Activated T-cell treated with anti-CD3 and anti-CD28 coated beads for 24 hours (primary cell): ENCODE measurements around the gene FOXL2.

Experiments
- DNase-seq: peaks from one replicate; pipeline ENCODE4 v3.0.0-alpha.2; 2020; ENCODE audit warnings: low read depth

FOXL2 gene

GRCh38 chr3:138945709-138946662 lies 951 bp downstream of the FOXL2 start:
- no peak for DNase-seq

DNA sequence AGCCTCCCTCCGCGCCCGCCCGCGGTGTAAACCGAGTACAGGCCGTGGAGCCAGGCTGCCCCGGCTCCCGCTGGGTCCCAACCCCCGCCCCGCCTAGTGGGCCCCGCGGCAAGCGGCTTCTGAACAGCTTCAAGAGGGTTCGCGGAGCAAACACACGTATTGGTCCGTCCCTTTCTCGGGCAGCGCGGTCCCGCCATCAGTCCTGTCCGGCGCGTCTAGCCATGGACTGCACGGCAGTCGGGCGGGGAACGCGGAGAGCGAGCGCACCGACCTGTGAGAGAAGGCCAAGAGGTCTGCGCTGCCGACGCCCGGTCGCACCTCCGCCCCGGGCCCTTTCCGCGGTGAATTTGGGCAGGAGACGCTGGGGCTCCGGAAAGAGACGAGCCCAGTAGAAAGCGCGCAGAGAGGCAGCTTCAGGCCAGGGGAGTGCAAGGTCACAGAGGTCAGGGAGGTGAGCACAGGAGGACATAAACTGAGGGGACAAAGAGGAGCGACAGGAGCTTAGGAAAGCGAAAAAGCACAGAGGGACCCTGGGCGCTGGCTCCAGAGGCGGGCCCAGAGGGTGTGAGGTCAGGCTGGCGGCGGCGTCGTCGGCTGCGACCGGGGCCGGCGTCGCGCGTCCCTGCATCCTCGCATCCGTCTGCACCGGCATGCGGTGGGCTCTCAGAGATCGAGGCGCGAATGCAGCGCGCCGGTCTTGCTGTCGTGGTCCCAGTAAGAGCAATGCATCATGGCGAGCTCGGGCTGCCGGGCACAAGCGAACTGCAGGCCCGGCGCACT lies 1.8 kb downstream of the FOXL2 start:
- no peak for DNase-seq

DNA sequence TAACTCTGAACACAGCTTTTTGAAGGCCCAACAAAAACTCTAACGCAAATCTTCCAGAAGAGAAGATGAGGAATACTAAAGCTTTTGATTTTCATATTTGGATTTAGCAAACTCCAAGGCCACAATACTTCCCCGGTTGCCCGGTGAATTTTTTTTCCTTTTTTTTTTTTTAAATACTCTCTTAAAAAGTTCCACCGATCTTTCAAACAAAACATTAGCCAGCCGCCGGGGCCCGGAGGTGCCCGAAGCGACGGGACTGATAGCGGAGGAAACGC lies 2.3 kb downstream of the FOXL2 start:
- DNase-seq = no peak

DNA sequence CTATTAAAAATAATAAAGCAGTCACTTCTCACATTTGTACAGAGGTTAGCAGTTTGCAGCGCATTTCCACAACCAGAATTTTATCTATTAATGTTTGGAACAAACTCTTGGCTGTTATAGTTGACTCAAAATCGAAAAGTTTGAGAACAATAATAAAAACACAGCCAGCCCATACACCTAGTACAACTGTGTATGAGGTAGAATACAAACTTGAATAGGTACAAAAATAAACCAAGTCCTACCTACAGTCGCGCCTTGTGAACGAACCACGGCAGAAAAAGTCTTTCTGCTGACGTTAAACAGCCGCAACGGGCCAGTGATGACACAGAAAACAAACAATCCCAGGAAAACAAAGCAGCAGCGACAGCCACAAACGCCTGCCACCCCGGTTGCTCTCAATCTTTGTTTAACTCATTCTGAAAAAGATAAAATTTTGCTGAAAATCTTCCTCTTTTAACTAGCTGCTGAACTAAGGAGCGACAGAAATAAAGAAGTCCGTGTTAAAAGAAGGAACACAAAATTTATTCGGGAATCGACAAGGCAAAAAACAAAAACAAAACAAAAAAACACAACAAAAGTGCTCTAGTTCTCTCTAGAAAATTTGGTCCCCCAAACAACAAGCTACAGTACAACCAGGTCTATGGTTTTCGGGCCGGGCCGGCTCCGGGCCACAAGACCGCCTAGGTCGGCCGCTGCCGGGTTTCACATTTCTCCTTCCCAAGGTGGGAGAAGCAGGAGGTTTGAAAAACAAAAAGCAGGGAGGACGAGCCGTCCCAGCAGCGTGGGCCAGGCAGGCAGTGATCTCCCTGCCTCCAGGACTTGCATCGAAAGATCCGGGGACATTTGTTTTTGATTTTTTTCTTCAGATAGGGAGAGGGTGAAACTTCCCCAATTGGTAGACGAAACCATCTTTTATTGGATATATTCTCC lies 2.9 kb downstream of the FOXL2 start:
- no peak for DNase-seq

DNA sequence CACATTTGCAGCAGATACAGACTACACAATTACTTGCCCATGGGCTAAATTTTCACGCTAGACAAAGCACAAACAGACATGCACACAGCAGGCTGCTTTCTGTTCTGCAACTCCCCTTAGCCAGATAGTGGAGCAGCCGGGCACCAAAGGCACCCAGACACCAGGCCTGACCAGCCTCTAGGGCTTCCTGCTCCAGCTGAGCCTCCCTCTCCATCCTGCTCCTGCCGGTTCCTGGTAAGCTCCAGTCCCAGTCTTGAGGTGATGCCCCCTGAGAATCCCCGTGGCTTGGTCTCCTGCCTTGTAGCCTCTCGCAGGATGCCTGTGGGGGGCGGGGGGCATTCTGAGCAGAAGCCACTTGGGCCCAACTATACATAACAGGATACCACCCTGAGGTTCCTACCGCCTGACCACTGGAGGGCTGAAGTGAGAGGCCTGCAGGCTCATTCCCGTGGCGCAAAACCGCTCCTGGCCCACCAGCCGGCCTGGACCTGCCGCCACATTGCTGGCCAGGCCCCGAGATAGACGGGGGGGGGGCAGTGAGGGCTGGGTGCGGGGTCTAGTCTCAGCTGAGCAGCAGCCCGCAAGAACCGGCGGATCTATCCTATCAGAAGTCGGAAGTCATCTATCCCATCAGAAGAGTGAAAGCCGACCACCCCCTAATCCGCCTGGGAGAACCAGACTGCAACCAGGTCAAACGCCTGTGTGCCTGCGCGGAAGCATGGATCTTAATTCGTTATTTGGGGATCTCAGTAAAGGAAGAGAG lies 3.9 kb downstream of the FOXL2 start:
- no peak for DNase-seq

- DNase-seq = no peak
These were observed 4.7 kb downstream of the FOXL2 start for GRCh38 chr3:138942271-138942670.

- DNase-seq = no peak
These were observed 5.6 kb downstream of the FOXL2 start for GRCh38 chr3:138941259-138941885.

DNA sequence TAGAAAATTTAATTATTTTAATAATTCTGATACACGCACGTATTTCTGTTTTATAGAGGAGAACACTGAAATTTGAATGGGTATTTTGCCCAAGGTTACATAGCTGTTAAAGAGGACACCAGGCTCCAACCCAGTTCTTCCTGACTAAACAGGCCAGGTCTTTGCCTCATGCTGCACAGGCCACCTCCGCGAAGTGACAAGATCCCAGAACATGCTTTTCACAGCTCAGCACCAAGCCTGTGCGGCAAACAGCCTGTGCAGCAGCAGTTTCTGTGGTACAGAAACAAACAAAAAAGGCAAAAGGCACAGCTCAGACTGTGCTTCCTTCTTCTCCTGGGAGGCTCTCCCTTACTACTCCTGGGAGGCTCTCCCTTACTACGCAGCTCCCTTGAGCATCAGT lies 6.5 kb downstream of the FOXL2 start:
- no peak for DNase-seq

DNA sequence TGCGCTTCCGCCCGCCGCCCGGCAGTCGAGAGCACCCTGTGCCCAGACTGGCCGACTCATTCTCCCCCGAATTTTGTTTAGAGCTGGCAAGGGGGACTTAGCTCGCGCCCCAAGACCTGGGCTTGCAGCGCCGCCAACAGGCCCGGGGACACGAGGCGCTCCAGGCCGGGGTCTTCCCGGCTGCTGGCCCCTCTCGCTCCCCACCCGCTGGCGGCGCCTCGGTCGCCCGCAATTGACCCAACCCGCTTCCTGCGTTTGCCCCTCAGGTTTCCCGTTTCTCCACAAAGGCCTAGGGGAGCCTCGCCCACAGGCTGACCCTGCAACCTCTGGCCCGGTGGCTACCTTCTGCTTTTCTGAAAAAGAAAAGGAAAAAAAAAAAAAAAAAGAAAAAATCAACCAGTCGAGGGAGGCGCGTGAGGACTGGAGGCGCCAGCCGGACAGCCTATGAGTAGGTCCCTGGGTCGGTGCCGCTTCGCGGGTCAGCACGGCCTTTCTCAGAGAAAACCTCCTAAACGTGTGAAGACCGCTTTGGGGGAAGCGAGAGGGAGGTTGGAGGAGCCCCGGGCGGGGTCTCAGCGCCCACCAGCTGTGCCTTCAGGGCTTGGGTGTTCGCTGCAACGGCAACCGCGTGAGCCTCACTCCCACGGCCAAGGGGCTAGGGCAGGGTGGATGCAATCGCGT lies 7.2 kb downstream of the FOXL2 start:
- DNase-seq = no peak

- DNase-seq = no peak
These were observed 7.9 kb downstream of the FOXL2 start for GRCh38 chr3:138938877-138939560.

DNA sequence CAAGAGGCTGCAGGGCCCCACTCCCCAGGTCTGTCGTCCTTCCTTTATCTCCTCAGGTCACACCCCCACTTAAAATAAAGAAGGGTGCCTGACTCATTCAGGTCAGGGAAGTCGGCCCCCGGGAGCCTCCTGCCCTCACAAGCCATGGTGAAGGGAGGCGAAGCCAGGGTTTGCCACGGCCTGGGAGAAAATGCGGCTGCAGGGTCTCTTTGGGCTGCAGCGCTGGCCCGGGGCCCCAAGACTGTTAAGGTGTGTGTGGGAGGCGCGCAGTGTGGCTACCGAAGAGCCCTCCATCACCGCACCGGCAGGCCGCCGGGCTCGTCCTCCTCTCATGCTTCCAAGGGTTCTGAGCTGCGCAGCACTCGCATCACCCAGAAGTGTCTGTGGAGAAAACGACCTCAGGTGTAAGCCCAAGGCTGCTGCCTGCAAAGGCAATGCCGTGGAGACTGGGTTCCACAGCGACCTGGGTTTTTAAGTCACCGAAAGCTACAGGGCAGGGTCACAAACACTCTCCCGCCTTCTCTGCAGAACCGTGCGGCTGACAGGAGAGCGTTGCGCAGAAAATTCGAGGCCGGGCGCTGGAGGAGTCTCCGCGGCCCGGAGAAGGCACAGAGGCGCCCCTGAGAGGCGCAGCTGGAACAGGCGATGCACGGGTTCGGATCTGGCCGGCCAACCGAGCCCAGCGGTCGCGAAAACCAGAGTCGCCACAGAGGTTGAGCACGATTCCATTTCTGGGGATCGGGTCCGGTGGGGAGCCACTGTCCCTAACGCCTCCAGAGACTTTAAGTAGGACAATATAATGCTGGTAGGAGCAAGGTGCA lies 8.7 kb downstream of the FOXL2 start:
- DNase-seq = no peak

- DNase-seq = no peak
These were observed 9.3 kb downstream of the FOXL2 start for GRCh38 chr3:138937690-138938055.

GRCh38 chr3:138936741-138937689 lies 9.9 kb downstream of the FOXL2 start:
- DNase-seq = no peak

DNA sequence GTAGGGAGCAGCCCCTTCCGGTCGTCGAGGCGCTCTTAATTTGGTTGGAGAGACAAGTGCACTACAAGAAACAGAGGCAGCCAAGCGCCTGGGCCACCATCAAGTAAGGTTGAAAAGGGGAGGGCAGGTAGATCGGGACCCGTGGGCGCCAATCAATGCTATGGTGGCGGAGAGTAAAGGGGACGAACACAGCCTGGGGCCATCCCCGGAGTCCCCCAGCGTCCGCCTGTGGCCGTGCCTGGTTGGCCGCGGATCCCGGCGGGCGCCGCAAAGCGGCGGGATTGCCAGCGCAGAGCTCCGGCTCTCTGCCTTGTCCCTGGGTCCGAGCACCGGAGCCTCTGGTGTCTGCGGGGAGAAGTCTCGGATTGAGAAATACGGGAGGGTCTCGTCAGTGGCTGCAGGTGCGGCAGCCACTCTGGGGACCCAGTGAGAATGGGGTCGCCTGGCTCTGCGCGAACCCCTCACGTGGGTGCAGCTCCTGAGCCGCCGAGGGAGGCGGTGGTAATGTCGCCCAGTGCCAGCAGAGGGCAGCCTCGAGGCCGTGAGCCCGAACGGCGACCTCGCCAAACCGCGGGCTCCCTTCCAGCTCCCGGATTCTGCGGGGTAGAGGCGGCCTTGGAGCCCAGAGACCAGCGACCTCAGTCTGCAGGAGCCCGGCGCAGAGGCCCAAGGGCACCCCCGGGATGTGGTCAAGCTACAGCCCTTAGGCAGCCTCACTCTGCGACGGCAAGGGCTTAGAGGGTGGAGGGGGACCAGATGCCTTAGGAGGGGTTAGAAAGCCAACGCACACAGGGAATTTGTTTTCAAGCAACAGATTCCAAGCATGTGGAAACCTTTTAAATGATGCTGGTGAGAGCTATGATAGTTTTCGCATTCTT lies 10.8 kb downstream of the FOXL2 start:
- peak; percentile 62 for DNase-seq

GRCh38 chr3:138935505-138935862 lies 11.5 kb downstream of the FOXL2 start:
- no peak for DNase-seq

- no peak for DNase-seq
These were observed 12.8 kb downstream of the FOXL2 start for GRCh38 chr3:138933981-138934691.
